HEK293T (cell line): ENCODE results near the gene DNA2.

Experiments
- ELF4 ChIP-seq: fragments of 450-650 bp; IDR thresholded peaks from 2 replicates; pipeline ENCODE4 v1.6.1; 2017; ENCODE audit warnings: antibody characterized with exemption
- FOXM1 ChIP-seq: fragments of 450-650 bp; IDR thresholded peaks from 2 replicates; pipeline ENCODE4 v1.6.1; 2017; ENCODE audit warnings: mild to moderate bottlenecking, borderline replicate concordance
- L3MBTL2 ChIP-seq: fragments of 450-650 bp; conservative IDR thresholded peaks from 2 replicates; pipeline ENCODE4 v1.6.1; 2016; ENCODE audit warnings: mild to moderate bottlenecking
- SUZ12 ChIP-seq: fragments of 450-650 bp; IDR thresholded peaks from 2 replicates; pipeline ENCODE4 v1.6.1; 2016; ENCODE audit warnings: mild to moderate bottlenecking

DNA sequence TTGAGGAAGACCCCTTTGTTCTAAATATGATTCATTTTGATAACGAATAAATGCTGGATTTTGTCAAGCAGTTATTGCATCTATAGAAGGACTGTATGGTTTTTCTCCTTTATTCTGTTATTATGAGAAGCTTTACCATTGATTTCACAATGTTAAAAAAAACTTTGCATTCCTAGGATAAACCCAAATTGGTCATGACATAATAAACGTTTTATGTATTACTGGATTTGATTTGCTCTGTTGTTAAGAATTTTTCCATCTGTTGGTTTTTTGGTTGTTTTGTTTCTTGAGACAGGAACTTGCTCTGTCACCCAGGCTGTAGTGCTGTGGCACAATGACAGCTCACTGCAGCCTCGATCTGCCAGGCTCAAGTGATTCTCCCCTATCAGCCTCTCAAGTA, 2.2 kb upstream of the DNA2 start:
- TF ChIP-seq ELF4, result no peak
- no peak for TF ChIP-seq FOXM1
- TF ChIP-seq L3MBTL2, result no peak
- TF ChIP-seq SUZ12, result no peak
